Activated T-helper 1 cell treated with anti-CD3 and anti-CD28 coated beads, Interleukin-2, amount 50 U/mL, for 16 hours (primary cell): ENCODE results near the gene CRYBG2.
A peak's percentile ranks its signal among the peaks of the same experiment; 100 is the strongest.
"Not testable (repeated sequence)": the region's sequence is repeated elsewhere in the genome, so short reads cannot be mapped to it uniquely, and the experiment has no call there.

Experiments
- DNase-seq, 2 donors: peaks; one replicate each; pipeline ENCODE4 v3.0.0-alpha.2; 2020; ENCODE audit warnings: low read depth in 1 of 2, low spot score in 1 of 2

The CRYBG2 gene, protein sequence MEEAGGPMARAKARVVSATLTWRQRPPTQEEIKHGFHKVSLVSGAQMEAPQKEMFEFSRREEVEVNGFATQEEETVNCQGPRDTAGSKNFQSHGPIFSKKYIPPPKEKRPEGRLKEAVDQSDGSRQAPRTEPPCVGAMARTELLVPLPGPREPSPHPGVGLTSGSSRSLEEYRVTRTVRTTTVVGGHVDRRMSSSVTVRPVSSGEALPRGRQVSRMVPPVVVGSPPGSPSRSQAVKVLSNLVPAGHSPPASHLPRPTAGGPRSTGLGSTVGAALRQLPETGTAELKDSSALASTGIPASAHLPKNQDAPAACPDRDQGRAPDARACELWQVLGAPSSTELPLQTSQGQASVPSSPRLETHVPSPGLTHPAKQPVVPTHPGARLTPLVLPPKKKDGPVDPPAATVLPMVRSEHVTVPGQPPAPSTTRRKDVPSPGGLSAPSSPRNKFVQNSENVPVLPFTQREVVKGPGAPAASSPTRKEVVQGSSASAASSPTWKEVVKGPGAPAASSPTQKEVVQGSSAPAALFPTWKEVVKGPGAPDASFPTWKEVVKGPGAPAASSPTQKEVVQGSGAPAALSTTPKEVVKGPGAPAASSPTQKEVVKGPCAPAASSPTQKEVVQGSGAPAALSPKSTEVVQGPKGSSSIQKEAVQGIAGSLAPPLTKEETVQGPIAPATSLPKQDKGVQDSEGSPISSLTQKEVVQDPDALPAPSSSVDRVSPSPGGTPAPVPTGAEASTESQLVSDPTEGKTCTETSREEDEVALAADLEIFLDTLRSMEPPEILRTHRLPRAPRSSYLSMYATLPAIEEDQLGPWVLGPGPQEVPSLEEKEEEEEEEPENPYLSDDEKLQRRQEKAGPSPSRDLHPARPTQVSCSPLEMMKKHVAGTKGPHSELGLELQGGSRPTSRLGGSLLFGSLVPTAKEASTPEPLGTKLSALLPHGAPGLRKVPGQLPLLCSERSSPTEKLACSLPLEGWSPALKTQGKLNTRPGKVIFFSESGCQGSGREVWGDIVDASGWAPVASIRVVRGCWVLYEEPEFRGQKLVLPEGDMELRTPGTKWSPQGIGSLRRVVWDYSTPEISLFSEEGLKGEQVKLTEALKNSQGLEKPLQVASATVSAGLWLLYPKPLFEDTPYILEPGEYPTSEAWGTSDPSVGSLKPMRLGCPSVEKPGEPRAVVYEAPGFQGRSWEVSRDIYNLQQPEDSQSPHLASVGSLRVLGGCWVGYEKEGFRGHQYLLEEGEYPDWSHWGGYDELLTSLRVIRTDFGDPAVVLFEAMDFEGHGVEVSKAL (N-terminal part only)

DNA sequence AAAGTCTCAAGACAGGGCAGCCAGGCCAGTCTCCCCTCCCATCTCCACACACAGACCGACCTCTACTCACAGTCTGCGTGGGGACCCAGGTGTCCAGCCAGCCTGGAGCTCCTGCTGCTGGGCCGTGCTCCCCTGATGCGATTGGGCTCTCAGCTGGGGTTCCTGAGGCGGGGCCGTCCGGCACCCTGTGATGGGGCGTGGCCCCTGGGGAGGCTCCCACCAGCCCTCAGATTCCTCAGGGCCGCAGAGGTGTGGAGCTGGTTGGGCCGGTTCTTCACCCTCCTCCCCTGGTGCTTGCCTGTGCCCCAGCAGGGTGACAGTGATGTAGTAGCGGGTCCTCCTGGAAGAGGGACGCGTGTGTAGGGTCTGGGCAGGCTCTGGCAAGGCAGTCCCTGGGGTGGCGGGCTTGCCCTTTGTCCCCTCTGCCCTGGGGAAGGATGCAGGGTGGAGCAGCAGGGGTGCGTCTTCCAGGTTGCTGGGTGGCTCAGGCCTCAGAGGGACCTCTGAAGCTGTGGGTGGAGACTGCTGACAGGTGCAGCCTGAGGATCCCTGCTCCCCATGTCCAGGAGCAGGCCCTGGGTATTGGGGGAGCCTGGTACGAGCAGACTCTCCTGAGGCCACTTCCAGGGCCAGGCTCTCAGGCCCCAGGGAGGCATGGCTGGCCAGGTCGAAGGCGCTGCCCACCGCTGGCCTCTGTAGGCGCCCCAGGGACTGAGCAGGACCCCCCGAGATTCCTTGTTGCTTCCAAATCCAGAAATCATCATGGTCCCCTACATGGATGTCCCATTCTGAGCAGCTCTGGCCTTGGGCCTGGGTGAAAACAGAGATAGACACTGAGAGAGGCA is at the start of gene CRYBG2:
Gene CRYBG2 (minus strand): TSS at position 155 of the 845 bp plus-strand sequence. CDS start 7,473 bp downstream, outside the sequence.
- no peak for DNase-seq

GRCh38 chr1:26403656-26404055 is 49.7 kb upstream of the CRYBG2 start:
- DNase-seq = no peak

- no peak for DNase-seq
These were observed 48.0 kb upstream of the CRYBG2 start for GRCh38 chr1:26401891-26402290.

GRCh38 chr1:26399034-26399433 is 45.1 kb upstream of the CRYBG2 start:
- no peak for DNase-seq

DNA sequence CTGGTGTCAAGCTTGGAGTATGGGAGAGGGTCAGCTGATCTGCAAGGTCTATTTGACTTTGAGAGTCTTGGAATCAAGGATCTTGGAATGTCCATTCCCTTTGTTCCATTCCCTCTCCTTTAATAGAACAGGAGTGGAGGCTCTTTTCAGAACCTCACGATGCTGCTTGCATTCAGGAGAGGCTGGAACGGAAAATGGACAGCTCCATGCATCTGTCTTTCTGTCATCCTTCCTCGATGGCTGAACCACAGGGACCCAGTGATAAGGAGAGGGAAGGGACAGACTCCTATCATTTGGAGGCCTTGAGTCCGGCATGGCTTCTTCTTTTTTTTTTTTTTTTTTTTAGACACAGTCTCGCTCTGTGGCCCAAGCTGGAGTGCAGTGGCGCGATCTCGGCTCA is 41.8 kb upstream of the CRYBG2 start:
- no peak for DNase-seq

- DNase-seq = no peak
These were observed 37.5 kb upstream of the CRYBG2 start for GRCh38 chr1:26391450-26391849.

DNA sequence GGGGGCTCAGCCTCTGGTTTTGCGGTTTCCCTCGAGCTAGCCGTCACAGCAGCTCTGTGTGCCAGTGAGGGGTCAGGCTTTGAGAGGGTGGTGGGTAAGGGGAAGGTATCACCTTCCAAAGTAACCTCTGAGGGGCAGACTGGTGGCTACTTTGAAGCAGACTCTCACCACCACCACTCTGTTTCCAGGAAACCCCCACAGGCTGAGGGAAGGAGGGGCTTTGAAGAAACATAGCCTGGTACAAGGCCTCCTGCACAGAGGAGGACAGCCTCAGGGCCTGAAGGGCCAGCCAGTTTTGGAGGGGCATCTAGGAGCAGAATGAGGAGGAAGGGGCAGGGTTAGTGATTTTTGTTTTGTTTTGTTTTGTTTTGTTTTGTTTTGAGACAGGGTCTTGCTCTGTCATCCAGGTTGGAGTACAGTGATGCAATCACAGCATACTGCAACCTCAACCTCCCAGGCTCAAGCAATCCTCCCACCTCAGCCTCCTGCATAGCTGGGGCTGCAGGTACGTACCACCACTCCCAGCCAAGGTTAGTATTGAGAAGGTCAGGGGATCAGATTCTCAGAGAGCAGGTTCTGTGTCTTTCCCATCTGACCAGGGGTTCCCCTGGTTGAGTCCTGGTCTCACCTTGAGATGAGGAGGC is 35.8 kb upstream of the CRYBG2 start:
- DNase-seq = no peak

DNA sequence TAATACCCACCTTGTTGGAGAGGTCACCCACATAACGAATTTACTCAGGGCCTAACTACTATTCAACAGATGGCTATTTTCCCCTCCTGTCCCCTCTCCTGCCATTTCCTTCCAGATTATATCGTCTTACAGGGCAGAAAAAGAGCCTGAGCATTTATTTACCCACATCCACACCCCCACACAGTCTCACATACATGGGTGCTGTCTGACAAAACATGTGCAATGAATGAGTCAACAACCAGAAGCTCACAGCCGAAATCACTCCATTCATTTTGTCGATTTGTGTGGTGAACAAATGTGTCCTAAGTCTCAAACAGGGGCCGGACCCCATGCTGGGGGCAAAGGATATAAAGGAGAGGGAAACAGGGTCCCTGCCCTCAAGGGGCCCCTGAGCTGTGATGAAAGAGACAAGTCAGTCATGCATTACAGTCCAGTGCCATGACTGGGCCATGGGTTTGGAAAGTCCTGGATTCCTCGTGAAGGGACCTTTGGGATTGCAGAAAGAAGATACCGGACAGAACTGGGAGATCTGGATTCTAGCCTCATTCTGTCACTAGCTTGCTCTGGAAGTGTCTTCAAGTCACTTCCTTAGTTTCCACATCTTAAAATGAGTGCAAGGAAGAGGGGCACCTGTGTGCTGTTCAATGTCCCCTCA is 35.0 kb upstream of the CRYBG2 start:
- no peak for DNase-seq

DNA sequence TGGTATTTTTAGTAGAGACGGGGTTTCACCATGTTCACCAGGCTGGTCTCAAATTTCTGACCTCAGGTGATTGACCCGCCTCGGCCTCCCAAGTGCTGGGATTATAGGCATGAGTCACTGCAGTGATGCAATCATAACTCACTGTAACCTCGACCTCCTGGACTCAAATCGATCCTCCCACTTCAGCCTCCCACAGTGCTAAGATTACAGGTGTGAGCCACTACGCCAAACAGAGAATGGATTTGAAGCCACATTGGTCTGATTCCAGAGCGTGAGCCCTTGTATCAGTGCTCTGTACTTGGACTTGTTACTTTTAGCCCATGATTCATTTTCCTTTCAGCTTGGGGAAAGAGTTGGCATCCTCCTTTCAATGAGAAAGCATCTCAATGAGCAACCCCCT is 33.5 kb upstream of the CRYBG2 start:
- no peak for DNase-seq

GRCh38 chr1:26385063-26385462 is 31.1 kb upstream of the CRYBG2 start:
- DNase-seq = not testable (repeated sequence)

DNA sequence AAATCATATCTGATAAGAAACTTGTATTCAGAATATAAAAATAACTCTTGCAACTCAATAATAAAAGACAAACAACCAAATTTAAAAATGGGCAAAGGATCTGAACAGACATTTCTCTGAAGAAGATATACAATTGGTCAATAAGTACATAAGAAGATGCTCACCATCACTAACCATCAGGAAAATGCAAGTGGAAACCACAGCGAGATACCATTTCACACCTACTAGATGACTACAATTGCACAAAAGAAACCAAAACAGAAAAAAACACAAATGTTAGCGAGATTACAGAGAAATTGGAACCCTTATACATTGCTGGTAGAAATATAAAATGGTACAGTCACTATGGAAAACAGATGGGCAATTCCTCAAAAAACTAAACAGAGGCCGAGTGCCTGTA is 30.1 kb upstream of the CRYBG2 start:
- DNase-seq = no peak

- DNase-seq = no peak
These were observed 24.9 kb upstream of the CRYBG2 start for GRCh38 chr1:26378879-26379251.

GRCh38 chr1:26378088-26378878 is 24.4 kb upstream of the CRYBG2 start:
- peak; percentile 58 to 62 for DNase-seq

GRCh38 chr1:26376050-26376449 is 22.1 kb upstream of the CRYBG2 start:
- no peak for DNase-seq

DNA sequence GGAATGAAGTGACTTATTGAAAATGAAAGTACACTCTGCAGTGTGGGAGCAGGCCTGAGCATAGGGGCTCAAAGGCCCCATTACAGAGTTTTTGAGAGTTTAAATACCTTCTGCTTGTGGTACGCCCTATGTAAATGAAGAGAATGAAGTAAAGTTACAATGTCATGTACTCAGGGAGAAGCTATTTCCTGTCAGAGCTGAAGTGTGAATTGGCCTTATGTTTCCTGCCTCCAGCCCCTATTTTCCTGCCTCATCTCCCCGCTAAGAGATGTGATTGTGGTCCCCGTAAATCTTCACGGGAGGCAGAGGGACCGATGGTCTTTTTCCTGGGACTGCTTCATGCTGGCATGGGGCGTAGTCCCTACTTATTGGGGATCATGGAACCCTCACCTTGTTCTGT is 21.2 kb upstream of the CRYBG2 start:
- no peak for DNase-seq

- not testable (repeated sequence) for DNase-seq
These were observed 20.4 kb upstream of the CRYBG2 start for GRCh38 chr1:26374361-26374760.

DNA sequence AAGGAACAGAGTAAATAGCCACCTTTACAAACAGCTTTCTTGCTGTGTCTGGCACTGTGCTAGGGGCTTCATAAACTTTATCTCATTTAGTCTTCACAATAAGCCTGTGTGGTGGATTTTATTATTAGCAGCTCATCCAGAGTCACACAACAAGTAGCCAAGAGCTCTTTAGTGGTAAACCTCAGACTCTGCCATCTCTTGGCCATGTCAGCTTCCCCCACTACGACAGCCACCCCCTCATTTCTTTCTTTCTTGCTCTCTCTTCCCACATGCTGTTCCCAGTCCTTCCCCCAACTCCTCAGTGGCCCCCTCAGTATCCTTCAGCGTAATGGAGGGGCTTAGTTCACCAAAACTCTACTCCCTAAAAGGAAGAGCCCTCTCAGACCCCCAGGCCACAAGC is 19.9 kb upstream of the CRYBG2 start:
- no peak for DNase-seq

DNA sequence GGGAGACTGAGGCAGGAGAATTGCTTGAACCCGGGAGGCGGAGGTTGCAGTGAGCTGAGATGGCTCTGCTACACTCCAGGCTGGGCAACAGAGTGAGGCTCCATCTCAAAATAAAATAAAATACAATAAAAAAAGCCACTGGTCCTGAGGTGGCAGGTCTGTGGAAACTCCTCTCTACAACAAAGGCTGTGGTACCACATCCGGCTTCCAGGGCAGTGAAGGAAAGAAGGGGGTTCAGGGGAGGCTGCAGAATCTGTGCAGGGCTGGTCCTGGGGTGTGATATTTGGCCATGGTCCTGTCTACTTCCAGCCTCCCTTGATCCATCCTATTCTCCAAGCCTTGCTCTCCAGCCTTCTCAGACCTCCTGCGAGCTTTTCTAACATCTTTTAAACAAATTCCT is 19.4 kb upstream of the CRYBG2 start:
- no peak for DNase-seq

GRCh38 chr1:26372611-26373010 is 18.7 kb upstream of the CRYBG2 start, which contains the start of gene ZNF683:
Gene ZNF683 (minus strand): TSS chr1:26372750. CDS start chr1:26368571, 4,179 bp downstream.
- DNase-seq = not testable (repeated sequence)
